GM11168 (cell line): ENCODE measurements around the gene PLEKHJ1.
"Not testable (repeated sequence)": the region's sequence is repeated elsewhere in the genome, so short reads cannot be mapped to it uniquely, and the experiment has no call there.

Source experiments
- in situ Hi-C: fragments of 300-500 bp; cut with MboI; formaldehyde crosslinking; loops from one replicate; pipeline ENCODE4 v1.12.0; 2022; ENCODE audit warnings: low sequenced_read_pairs; ENCODE audit not compliant: unreplicated experiment

Gene PLEKHJ1

DNA sequence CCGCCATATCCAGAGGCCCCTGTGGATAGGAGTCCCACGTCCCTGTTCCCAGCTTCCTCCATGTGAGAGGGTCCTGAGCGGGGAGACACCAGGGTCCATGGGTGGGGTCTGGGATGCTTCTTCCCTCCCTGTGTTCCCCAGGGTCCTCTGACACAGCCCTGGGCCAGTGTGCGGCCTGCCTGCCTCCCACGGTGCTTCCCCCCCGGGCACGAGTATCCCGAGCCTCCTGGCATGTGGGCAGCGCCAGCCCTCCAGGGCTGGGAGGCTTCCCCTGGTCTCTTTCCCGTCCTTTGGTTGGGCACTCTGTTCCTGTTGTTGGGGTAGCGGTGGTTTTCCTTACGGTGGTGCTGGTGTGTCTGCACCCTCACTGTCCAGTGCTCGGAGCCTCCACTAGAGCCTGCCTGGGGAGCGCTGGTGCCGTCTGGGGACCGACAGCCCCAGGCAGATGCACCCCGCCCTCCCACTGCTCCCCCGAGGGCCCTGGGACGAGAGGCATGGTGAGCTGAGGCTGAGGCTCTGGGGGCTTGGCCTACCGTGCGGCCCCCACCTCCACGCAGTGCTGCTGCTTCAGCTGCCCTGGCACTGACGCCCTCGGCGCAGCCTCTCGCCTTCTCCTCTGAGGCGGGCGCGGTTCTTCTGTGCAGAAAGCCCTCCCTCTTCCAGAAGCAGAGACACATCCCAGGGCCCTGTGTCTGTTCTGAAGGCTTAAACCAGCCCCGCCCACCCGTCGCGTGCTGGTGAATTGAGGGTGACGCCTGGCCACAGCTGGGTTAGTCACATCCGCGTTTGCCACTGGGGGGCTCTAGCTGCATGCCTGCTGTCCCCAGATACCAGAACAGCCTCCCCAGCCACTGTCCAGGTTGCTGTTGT is 27.9 kb downstream of the PLEKHJ1 start:
- in situ Hi-C loops: no loop called here

DNA sequence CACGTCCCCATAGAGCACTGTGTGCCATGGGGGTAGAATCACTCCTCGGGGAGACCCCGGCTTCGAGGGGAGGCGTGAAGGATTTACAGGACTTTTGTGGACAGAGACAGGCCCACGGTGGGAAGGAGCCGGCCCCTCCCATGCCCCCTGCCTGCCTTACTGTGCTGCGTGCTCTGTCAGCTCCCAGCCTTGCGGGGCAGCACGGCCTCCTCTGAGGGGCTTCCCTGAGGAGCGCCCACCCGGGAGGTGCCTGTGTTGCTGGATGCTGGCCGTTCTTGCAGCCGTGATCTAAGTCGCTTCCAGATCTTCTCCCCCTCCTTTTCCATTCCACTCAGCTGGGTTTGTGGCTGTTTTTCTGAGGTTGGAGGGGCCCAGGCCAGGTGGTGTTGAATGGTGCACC is 29.1 kb downstream of the PLEKHJ1 start:
- in situ Hi-C loops: no loop called here

DNA sequence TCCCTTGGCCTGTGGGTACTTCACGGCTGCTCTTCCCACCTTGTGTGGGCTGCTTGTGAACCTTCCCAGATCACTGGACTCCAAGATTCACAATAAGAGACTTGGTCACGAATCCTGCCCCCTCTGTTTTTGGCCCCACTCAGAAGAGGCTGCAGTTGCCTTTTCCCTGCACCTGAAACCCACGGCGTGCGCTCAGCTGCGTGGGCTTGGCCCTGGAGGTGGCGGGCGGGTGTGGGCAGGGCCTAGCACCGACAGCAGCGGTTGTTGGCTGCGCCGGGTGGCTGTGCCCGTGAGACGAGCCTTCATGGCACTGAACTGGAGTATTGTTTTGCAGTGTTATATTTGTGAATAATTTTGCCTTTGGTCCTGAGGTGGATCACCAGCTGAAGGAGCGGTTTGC is 33.8 kb downstream of the PLEKHJ1 start:
- in situ Hi-C loops: no loop called here

DNA sequence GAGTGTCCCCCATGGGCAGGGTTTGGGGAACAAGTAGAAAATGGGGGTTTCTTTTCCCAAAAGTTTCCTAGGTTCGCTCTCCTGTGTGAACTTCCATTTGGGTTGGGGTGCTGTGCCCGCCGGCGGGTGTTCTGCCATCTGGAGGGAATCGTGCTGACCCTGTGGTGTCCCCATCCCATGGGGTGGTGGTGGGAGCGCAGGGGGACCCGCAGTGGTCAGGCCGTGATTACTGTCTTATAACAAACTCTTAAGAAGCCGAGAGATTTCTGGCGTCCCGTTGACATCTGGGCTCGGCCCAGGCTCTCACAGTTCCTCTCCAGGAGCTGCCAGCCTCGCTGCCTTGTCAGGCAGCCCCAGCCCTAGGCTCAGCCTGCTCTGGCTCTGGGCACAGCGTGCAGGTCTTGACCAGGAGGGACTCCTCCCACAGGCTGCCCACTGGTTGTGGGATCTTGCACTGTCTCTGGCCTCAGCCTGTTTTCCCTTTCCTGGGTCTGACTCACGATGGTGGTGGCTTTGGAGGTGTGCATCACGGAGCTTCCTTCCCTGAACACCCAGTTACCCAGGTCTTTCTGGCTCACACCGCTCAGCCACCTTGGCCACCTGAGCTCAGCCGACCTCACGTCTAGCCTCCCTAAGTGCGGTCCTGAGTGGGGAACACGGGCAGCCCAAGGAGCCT is 34.5 kb downstream of the PLEKHJ1 start:
- in situ Hi-C loops: no loop called here

DNA sequence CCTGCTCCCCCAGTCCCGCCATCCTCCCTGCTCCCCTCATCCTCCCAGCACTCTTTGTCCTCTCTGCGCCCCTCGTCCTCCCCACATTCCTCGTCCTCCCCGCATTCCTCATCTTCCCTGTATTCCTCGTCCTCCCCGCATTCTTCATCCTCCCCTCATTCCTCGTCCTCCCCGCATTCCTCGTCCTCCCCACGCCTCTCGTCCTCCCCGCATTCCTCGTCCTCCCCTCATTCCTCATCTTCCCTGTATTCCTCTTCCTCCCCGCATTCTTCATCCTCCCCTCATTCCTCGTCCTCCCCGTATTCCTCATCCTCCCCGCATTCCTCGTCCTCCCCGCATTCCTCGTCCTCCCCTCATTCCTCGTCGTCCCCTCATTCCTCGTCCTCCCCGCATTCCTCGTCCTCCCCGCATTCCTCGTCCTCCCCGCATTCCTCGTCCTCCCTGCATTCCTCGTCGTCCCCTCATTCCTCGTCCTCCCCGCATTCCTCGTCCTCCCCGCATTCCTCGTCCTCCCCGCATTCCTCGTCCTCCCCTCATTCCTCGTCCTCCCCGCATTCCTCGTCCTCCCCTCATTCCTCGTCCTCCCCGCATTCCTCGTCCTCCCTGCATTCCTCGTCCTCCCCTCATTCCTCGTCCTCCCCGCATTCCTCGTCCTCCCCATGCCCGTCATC is 35.4 kb downstream of the PLEKHJ1 start:
- in situ Hi-C loops: not testable (repeated sequence)

DNA sequence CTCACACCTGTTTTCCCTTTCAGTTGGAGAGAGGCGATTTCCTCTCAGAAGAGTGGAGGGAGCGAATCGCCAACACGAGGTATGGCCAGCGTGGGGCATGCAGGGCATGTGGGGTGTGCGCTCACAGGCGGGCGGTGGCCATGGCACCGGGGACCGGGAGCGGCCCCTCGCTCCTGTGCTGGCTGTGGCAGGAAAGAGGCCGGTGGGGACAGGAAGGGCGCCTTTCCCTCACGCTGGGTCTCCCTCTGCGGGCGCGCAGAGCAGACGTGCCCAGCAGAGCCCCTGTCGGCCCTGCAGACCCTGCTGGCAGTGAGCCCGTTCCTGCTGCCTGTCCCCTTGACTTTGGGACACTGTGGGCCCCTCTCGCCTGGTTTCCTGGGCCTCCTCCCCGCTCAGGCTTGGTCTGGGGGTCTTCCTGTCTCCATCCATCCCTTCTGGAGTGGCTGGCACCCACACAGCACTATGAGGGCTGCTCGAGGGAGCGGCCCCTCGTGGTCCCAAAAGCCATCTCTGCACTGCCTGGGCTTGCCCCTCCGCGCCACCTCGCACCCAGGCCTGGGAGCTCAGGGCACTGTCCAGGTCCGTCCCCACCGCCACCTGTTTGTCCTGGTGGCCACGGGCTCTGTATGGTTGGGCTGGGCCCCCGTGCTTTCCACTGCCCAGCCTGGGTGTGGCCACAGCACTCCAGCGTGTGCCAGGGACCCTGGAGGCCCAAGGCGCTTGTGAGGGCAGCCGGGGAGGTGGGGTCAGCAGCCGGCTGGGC is 36.1 kb downstream of the PLEKHJ1 start:
- in situ Hi-C loops: no loop called here

DNA sequence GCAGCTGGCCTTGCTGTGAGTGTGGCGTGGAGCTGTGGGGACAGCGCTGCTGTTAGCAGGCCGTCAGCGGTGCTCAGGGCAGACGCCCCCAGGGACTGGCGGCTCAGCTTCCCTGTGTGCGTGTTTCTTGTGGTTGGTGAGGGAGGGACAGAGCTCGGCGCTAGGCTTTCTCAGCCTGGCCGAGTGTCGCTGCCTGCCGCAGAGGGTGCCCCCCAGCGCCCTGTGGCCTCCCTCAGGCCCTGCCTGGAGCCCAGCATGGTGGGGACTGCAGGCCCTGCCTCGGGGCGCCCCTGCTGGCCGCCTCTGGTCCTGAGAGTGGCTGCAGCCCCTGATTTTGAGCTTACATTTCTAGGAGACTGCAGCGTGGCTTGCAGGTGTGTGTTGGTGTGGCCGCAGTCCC is 36.9 kb downstream of the PLEKHJ1 start:
- in situ Hi-C loops: no loop called here

DNA sequence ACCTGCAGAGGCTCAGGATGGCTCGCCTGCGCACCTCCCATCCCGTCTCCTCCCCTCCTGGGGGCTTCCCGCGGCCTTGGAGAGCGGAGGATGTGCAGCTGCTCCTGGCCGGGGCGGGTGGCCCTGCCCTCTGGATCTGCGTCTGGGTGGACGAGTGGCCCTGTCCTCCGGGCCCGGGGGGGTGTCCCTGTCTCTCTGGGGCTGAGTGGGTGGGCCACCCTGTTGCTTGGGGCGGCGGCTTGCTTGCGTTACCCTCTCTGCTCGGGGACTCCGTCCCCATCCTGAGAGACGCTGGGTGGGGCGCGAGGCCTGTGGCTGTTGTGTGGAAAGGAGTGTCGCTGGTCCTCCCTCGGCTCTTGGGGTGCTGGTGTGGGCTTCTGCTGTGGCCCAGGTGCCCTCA is 37.8 kb downstream of the PLEKHJ1 start:
- in situ Hi-C loops: no loop called here

DNA sequence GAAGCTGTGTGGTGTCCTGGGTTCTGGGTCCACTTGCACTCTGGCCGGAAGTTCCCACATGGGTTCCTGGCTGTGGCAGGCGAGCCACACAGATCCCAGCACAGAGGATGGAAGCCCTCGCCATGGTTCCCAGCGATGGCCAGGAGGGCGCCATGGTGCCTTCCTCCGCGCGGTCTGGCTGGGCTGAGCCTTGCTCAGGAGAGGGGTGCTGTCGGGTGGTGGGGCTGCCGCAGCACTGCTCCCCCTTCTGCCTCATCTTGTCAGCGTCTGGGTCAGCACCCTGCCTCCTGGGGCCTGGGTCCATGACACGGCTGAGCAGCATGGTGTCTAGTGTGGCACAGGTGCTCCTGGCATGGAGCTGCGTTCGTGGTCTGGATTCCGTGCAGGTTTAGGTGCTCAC is 38.9 kb downstream of the PLEKHJ1 start:
- in situ Hi-C loops: no loop called here

DNA sequence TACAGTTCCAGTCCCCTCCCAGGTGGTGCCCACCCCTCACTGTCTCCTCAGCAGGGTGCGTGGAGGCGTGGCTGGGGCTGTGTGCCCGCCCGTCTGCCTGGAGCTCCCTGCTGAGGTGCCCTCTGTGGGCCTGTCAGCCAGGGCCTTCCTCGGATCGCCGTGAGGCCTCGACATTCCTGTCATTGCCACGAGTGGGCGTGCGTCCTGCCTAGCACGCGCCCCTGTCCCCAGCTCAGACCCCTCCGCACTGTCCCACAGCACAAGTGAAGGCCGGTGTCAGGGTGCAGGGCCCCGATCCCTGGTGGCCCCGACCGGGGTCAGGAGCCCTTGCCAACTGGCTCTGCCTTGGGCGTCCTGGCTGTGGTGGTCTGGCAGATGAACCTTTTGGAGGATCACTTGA is 40.2 kb downstream of the PLEKHJ1 start:
- in situ Hi-C loops: no loop called here

DNA sequence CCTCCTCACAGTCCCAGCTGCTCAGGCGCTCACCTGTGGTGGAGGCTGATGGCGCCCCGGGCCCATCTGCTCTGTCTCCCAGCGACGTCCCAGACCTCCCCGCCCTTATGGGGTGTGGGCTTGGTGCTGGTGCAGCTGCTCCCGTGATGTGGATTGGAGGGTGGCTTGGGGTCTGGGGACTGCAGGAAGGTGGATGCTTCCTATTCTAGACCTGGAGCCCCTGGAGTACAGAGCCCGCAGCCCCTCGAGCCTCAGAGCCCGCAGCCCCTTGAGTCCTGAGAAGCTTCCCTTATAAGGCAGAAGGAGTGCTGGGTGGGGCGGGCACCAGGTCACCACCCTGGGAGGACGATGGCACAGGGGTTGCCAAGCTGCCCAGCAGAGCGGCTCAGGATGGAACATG is 40.8 kb downstream of the PLEKHJ1 start:
- in situ Hi-C loops: no loop called here

DNA sequence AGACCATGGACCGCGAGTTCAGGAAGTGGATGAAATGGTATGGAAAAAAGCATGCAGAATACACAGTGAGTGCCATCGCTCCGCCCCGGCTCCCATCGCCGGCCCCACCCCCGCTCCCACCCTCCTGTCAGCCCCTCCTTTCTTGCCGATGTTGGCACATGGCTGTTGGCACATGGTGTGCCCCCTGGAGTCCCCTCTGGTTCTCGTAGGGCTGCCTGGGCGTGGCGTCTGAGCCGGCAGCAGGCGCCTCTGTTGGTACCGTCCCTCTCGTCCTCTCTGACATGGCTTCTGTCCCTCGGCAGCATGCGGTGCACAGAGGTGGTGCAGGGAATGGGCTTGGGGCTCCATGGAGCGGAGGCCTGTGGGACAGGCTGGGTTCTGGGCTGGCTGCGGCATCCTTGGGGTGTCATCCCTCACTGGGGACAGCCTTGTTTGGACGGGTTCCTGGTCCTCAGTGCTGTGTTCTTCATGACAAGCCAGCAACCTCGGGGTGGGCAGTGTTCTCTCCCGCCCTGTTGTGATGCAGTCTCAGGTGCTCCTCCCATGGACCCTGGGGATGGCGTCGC is 41.5 kb downstream of the PLEKHJ1 start:
- in situ Hi-C loops: no loop called here

DNA sequence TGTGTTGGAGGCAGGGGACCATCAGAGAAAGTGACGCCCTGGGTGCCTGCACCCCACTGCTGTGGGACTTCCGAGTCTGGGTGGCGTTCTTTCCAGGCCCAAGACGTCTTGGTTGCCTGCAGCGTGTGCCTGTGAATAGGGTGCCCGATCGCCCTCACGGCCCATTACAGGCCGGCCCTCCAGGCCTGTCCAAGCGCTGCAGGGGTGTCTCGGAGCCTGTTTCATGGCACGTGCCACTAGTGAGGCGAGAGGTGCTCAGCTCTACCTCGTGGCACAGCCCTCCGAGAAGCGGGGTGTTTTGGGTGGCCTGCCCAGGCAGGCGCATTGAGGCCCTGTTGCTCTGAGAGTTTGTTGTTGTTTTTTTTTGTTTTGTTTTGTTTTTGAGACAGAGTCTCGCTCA is 42.3 kb downstream of the PLEKHJ1 start:
- in situ Hi-C loops: no loop called here

DNA sequence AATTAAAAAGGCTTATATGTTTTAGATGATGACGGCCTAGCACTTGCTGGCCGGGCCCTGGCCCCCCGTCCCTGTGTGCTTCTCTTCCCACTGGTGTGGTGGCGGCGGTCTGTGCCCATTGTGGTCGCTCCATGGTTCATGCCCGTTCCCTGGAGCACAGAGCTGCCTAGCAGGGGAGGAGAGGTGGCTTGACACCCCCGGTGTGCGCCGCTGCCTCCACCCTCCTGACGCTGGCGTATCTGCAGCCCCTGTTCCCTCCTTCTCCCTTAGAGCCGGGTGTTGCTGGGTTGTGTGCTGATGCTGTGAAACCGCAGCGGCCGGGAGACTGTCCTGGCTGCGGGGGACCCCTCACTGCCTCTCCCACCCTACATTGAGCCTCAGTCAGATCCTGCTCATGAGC is 43.3 kb downstream of the PLEKHJ1 start:
- in situ Hi-C loops: no loop called here

DNA sequence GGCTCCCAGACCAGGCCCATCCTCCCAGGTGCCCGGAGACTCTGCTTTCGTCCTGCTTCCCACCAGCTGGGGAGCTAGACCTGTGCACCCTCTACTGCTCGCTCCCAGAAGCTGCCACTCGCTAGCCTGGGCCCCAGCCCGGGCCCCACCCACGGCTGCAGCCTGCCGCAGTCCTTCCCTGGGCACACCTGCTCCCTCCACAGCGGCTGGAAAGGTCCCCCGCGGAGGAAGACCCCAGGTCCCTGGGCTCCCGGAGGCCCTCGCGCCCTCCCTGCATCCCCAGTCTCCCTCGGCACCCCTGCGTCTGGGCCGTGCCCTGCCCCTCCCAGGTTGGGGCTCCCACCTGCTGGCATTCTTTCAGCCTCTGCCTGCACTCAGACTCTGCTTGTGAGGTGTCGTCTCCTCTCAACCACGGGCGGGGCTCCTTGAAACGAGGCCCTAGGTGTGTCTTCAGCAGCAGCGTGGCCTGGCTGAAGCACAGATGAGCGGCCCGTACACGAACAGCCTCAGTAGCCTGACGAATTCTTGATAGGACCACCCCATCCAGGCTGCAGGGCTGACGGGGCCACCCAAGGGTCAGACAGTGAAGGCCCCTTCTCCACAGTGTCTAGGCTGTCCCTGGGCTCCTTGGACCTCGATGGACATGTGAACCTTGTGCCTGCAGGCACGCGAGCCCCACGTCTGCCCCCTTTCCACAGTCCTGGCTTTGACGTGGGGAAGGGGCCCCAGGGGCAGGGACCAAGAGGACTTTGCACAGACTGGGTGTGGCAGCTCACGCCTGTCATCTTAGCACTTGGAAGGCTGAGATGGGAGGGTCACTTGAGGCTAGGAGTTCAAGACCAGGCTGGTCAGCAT is 44.4 kb downstream of the PLEKHJ1 start:
- in situ Hi-C loops: no loop called here

DNA sequence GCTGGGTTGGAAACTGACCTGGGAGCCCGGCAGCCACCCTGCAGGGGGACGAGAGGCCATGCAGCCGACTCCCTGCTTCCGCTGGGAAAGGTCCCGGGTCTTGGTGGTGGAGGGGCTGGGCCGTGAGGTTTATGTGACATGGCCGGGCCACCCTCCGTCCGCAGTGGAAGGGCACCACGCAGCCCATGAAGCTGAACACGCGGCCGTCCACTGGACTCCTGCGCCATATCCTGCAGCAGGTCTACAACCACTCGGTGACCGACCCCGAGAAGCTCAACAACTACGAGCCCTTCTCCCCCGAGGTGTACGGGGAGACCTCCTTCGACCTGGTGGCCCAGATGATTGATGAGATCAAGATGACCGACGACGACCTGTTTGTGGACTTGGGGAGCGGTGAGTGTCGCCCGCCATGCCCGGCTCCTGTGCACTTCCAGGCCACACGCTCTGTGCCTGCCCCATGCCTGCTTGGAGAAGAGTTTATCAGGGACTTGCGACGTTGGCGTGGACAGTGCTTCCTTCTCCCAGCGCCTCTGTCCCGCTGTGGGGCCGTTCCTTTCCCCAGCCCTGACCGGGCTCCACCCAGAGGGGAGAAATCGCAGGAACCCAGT is 45.2 kb downstream of the PLEKHJ1 start:
- in situ Hi-C loops: no loop called here

DNA sequence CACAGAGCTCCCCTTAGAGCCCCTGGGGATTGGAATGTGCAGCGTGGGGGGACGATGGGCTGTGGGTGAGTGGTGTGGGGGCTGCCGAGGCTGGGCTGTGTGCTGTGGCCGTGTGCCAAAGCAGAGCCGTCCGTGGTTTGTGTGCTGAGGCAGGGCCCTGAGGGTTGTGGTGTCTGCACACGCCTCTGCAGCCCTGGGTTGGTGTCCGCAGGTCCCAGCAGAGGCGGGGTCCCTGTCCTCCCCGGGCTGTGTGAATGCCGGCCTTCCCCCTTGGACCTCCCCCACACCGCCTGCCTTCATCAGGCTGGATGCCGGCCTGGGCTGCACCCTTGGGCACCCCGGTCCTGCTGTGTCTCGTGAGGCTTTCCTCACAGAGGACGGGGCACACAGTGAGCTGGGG is 46.2 kb downstream of the PLEKHJ1 start:
- in situ Hi-C loops: no loop called here

DNA sequence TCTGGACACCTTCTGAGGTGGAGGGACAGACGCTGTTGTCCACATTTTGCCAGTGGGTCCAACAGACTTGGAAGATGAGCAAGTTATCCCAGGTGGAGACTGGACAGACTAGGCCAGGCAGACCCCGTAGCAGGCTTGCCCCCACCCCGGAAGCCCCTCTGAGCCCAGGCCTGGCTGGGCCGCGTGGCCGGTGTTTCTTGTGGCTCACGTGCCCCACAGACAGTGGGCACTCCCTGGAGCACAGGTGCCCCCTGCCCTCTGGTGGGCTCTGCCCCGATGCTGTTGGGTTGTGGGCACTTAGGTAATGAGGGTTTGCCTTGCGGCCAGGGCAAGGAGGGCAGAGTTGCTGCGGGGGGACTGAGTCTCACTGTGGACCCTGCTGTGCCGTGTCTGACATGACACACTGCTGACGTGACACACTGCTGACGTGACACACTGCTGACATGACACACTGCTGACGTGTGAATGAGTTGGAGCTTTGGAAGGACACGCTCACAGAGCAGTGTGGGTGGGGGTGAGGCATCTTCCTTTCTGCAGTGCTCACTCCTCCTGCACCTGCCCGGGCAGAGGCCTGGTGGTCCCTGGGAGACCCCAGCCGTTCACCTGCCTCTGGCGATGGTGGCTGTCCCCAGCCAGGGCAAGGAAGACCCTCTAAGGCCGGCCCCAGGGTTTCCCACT is 47.3 kb downstream of the PLEKHJ1 start:
- in situ Hi-C loops: no loop called here
